HK-2 (cell line): ENCODE measurements around the gene RPL13A.

ENCODE experiments used
- DNase-seq: peaks from one replicate; pipeline ENCODE4 v3.0.0-alpha.2; 2018; ENCODE audit not compliant: unreplicated experiment

The RPL13A gene

GRCh38 chr19:49481020-49481683 is 6.3 kb upstream of the RPL13A start:
- DNase-seq, result no peak

GRCh38 chr19:49486232-49486631 is 1.2 kb upstream of the RPL13A start:
- DNase-seq, result no peak

- no peak for DNase-seq
Observed at GRCh38 chr19:49486710-49487276, 615 bp upstream of the RPL13A start.

- peak; percentile 31 for DNase-seq
Observed at GRCh38 chr19:49488046-49488862, 846 bp downstream of the RPL13A start.

GRCh38 chr19:49488863-49489537 is 1.6 kb downstream of the RPL13A start:
- no peak for DNase-seq

- DNase-seq, result no peak
Observed at GRCh38 chr19:49489601-49490167, 2.3 kb downstream of the RPL13A start.

GRCh38 chr19:49490287-49491029 is 3.0 kb downstream of the RPL13A start:
- DNase-seq, result no peak

GRCh38 chr19:49491030-49491803 is 3.8 kb downstream of the RPL13A start:
- DNase-seq, result no peak

- no peak for DNase-seq
Observed at GRCh38 chr19:49491804-49492572, 4.6 kb downstream of the RPL13A start.

GRCh38 chr19:49492573-49493405 is 5.4 kb downstream of the RPL13A start:
- peak; percentile 51 for DNase-seq

- no peak for DNase-seq
Observed at GRCh38 chr19:49496574-49497008, 9.2 kb downstream of the RPL13A start.

- peak; percentile 32 for DNase-seq
Observed at GRCh38 chr19:49497047-49497788, 9.8 kb downstream of the RPL13A start.

- no peak for DNase-seq
Observed at GRCh38 chr19:49497789-49498103, 10.3 kb downstream of the RPL13A start.

GRCh38 chr19:49498475-49498874 is 11.1 kb downstream of the RPL13A start:
- no peak for DNase-seq

- no peak for DNase-seq
Observed at GRCh38 chr19:49499030-49499670, 11.7 kb downstream of the RPL13A start.

GRCh38 chr19:49502866-49503581 is 15.6 kb downstream of the RPL13A start:
- DNase-seq, result peak; percentile 39

- DNase-seq, result no peak
Observed at GRCh38 chr19:49503582-49503962, 16.2 kb downstream of the RPL13A start.
